Stimulated activated CD8-positive, alpha-beta memory T cell treated with anti-CD3 and anti-CD28 coated beads, Interleukin-4, amount 100 ng/mL, for 48 hours (primary cell): ENCODE results near the gene VAPB.
"Not testable (repeated sequence)": the region's sequence is repeated elsewhere in the genome, so short reads cannot be mapped to it uniquely, and the experiment has no call there.

Experiments used
- DNase-seq: peaks from one replicate; pipeline ENCODE4 v3.0.0-alpha.2; 2020

Gene VAPB, protein sequence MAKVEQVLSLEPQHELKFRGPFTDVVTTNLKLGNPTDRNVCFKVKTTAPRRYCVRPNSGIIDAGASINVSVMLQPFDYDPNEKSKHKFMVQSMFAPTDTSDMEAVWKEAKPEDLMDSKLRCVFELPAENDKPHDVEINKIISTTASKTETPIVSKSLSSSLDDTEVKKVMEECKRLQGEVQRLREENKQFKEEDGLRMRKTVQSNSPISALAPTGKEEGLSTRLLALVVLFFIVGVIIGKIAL

DNA sequence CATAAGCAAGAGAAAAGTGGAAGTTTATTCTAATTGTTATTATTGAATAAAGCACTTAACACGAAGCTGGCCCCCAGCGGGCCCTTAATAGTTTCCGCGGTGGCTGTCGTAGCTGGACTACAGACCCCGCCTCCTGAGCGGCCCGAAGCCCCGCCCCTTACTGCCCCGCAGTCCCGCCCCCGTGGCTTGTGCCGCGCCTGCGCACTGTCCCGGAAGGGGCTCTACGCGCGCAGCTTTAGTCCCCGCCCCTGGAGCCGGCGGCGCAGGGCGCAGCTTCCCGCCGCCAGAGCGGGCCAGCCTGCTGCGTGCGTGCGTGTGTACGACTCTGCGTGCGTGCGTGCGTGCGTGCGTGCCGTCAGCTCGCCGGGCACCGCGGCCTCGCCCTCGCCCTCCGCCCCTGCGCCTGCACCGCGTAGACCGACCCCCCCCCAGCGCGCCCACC is at the start of gene VAPB:
Gene VAPB, plus strand, starts transcription at position 348 of the 442 bp plus-strand sequence. CDS start 231 bp downstream, outside the sequence.
- DNase-seq, result peak; percentile 98

DNA sequence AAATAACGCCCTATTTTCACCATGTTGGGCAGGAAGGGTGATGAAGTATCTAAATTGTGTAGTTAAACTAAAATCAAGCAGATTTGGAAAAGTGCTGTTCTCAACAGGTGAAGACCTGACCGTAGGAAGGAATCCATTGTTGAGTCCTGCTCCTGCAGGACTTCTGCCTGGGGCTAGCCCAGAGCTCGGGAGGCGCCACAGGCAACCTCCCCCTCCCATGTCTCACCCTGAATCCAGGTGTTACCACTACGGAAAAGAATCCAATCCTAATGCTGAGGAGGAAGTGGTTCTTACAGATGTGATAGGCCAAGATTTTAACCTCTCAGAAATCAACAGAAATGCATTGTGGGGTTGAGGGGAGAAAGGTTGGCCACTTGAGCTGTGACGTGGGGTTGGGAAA is 49.3 kb upstream of the VAPB start:
- DNase-seq, result no peak

DNA sequence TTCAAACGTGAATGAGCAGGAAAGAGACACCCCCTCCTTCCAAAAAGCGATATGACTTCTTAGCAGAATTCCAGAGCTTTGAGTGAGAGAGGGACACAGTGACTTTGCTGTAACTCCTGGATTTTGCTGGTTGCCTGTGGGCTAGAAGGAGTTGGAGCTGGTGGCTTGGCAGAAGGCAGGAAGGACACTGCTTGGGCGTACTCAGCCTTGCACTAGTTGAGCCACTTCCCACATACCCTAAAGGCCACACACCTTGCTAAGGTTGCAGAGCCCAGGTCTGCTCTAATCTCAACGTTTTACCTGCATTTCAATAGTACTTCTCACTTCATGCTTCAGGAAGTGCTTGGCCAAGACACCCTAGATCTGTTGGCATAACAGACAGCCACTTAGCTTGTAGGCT is 48.9 kb upstream of the VAPB start:
- DNase-seq, result no peak

DNA sequence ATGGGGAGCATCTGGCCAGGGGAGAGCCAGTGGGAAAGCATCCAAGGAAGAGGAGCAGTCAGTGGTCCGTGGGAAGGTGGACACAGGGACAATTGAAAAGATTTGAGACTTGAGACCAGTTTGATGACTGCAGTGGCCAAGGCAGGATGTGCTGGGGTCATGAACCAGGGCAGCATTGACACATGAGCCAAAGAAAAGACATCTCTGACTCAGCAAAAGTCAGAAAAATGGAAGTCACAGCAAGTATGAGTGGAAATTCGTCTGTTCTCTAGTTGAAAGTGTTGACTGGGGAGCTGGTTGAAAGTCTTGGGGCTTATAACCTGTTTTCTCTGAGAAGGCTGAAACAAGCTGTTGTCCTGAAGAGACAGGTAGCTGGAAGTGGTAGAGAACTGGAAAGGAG is 48.2 kb upstream of the VAPB start:
- no peak for DNase-seq

DNA sequence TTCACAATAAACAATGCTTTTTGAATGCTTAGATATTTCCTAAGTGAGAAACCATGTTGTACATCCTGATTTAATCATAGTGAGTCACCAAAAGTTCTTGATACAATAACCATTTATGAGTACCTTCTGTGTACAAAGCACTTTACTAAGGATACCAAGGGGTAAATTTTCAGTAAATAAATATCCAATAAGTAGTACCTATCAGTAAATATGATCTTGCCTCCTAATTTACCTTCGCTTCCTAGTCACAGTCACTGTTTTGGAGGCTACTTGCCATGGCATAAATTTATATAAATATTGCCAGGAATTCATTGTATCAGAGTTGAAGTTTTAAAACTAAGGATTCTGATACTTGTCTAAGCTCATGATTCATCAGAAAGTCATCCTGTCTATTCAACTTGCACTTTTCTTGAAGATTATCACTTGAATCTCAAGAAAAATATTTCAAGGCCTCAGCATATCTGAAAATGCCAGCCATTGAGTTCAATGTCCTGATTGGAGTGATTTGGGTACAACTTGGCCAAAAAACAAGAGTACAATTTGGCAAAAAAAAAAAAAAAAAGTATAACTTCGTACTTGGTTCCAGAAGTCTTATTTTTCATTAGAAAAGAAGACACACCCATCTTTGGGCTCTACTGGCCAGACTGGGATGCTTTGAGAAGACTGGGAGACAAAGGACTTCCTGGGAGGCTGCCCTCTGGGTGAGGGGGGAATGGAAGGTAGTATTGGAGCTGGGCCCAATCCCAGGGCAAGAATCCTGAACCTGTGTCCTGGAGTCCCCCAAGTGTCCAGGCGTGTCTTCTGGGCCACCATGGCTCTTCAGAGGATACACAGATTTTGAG is 46.7 kb upstream of the VAPB start:
- DNase-seq, result no peak

DNA sequence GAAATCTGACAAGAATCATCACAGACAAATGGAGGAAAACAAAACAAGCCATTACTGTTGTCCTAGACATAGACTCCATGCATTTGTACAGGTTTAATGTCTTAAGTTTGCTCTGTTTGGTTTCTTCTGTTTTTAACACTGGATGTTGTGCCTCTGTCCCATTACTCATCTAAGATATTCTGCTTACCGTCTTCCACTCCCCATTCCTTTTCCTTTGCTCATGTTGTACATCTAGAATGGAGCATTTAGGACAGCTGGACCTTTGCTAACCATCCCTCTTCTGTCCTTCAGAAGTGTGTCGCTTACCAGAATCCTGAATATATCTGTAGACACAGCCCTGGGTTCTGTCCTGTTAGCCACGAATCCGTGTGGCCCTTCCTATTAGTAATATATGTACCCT is 44.3 kb upstream of the VAPB start:
- DNase-seq, result no peak

DNA sequence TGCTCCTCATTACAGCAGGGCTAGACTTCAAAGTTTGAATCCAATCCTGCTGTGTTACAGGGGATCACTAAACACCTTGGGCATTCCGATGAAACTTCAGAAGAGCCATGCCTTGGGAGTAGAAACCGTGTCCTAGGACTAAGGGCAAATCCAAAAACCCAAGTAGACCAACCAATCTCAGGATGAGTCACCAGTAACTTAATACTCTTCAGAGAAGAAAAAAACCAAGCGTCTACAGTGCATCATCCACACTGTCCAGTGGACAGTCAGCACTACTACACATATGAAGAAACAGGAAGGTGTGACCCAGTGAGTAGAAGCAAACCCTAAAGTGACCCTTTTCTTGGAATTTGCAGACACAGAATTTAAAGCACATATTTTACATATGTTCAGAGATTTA is 39.5 kb upstream of the VAPB start:
- no peak for DNase-seq

DNA sequence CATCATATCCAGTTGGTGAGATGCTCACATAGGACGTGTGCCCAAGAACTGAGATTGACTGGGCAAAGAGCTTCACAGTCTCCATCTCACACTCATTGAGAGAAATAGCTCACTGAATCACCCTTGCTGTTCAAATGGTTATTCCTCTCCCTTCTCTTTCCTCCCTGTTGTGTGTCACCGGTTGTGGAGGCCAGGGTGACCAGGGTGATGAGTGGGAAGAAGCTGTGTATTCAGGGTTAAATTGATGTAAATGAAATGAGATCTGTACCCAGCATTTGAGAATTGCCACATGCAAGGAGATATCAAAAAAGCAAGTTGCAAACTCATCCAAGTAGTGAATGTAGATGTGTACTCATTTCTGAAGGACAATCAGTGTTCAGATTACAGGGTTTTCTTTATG is 36.6 kb upstream of the VAPB start:
- peak; percentile 50 for DNase-seq

DNA sequence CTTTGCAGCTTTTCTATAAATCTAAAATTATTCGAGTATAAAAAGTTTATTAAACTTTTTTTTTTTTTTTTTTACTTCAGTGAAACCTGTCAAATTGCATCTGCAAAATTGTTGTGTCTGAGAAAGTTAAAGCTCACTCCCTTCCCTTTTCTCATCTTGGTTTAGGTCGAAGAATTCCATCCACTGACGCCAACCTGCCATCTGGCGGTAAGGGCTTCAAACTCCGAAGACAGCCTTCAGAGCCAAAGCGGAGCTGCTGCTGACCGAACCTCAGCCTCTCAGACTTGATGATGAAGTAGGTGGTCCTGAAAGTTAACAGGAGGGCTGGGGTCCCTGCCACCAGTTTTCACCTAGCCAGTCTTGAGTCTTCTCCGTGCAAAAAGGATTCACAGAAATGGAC is 29.6 kb upstream of the VAPB start:
- no peak for DNase-seq

DNA sequence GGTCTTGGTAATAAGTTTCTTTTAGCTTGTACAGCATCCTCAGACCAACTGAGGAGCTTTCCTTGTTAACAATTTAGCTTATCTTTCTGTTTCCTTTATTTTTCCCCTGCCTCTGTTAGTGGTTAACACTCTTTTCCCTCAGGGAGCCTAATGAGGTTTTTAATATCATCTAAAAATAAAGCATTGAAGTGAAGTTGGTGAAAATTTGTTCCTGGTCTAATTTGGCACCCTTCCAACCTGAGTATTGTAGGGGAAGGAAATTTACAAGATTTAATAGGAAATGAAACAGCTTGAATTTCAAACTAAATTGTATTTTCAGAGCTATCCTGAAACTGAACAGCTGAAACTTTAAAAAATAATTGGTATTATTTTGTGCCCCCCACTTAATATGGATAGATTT is 28.1 kb upstream of the VAPB start:
- no peak for DNase-seq

DNA sequence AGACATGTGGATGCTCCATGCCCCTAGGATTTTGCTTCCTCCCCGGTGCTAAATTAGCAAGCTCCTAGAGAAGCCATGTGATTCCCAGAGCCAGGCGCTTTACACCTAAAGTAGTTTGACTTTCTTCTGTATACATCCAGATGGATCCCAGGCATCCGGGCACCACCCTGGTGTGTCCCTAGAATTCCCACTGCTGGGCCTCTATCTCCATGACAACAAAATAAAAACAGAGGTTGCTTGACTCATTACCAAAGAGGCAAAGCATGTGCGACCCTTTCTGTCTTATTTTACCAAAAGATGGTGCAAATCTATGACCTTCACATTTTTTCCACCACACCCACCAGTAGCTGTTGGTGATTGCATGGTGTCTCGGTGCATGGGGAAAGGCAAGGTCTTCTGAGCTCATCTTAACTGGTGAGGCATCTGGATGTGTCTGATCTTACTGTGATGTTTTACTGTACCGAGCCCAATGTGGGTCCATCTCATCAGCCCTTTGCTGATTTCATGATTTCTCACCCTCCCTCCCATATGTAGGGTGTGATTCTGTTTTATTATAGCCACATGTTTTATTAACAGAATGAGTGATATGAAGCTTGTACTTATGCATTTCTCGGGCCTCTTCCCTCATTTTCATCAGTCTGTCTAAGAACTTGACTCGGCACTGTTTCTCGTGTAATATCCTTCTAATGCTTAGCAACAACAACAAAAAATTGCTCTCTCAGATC is 27.4 kb upstream of the VAPB start:
- no peak for DNase-seq

DNA sequence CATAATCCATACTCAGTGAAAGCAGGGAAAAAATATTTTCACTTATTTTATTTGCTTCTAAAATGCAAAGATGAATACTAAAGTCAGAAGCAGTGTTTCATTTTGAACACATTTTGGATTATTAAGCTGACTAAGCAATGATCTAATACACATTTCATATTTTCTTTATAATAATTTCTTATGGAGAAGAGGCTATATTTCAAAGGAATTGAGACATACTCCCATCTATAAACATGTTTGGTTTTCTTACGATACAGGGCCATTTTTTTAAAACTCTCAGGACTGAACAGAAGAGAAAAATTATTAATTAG is 26.9 kb upstream of the VAPB start:
- DNase-seq, result no peak

DNA sequence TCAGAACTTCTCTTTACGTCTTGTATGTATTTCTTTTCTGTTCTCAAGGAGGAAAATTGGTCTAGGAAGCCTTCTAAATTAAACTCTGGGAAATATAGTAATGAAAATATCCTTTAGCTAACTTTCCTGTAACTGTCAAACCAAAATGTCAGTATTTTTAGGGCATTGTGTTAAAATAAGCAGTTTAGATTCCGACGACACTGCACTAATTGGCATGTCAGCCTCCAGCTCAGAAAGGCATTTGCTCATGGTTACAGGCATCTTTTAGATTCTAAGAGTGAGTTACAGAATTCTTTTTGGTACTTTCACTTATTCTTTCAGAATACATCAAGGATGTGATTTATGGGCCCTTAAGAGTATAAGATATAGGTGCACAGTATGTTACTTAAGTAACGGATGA is 26.1 kb upstream of the VAPB start:
- no peak for DNase-seq

DNA sequence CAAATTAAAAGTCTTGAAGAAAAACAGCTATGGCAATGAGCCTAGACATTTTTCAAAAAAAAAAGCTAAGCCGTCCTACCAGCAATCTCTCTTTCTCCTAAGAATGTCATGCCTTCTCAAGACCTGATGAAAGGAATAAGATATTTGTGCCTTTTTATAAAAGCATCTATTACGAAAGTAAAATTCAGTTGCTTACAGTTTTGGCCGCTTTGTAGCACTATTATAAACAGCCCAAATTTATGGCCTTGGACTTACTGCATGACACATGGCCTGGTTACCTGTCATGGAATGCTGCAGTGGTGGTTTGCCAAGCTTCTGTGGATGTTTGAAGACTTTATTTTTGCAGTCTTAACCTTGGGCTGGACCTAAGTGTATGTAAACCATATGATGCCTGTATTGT is 22.2 kb upstream of the VAPB start:
- DNase-seq, result no peak

DNA sequence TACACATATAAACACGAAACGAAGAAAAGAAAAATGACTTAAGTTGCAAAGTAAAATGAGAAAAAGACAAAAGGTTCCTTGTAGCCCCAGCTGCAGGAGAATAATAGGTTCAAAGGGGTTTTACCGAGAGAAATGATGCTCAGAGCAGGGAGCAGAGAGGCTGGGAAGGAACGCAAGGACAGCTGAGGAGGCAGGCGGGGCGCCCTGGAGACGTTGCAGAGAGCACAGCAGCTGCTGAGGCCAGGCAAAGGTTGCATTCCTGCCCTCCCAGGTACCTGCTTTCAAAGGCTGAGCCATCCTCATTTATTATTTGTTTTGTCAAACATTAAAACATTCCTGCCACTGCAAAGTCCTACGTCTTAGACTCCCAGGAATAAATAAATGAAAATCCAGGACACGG is 16.2 kb upstream of the VAPB start:
- no peak for DNase-seq

DNA sequence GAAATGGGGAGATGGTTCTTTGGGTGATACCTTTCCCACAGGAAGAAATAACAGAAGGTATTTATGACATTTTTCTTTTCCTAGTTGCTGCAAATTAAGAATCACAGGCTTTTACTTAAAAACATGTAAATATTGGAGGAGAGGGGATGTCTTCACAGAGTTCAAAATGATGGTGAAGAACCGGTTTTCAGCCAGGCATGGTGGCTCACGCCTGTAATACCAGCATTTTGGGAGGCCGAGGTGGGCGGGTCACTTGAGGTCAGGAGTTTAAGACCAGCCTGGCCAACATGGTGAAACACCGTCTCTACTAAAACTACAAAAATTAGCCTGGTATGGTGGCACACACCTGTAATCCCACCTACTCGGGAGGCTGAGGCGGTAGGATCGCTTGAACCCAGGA is 15.7 kb upstream of the VAPB start:
- DNase-seq, result not testable (repeated sequence)

DNA sequence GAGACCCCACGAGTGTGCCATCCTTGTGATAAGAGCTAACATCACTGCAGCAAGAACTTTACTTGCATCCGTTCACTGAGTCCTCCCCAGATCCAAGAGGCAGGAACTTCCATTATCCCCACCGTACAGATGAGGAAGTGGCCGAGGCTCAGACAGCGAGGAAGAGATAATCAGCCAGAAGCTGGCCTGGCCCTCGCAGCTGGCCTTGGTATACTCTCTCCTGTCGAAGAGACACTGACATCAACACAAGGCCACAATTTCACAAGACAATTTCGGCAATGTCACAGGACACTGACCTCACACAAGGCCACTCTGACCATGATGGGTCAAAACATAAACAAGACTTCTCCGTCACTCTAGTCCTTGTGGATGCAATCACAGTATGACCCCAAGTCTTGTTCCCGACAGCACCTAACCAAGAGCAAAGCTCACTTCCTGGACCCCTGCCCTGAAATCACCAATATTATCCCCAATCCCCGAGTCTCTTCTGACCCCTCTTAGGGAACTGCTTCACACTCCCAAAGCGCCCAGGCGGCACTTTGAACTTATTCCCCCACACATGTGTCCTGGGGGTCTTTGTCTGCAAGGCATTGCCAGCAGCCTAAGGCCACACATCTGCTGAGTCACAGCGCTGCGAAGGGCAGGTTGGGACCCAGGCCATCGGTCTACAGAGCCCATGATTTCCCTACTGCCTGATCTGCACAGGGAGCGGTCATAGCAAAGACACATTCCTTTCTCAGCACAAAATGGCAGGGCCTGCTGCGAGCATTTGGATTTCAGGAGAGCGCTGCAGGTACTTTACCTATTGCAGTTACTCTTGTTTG is 14.8 kb upstream of the VAPB start:
- DNase-seq, result no peak

DNA sequence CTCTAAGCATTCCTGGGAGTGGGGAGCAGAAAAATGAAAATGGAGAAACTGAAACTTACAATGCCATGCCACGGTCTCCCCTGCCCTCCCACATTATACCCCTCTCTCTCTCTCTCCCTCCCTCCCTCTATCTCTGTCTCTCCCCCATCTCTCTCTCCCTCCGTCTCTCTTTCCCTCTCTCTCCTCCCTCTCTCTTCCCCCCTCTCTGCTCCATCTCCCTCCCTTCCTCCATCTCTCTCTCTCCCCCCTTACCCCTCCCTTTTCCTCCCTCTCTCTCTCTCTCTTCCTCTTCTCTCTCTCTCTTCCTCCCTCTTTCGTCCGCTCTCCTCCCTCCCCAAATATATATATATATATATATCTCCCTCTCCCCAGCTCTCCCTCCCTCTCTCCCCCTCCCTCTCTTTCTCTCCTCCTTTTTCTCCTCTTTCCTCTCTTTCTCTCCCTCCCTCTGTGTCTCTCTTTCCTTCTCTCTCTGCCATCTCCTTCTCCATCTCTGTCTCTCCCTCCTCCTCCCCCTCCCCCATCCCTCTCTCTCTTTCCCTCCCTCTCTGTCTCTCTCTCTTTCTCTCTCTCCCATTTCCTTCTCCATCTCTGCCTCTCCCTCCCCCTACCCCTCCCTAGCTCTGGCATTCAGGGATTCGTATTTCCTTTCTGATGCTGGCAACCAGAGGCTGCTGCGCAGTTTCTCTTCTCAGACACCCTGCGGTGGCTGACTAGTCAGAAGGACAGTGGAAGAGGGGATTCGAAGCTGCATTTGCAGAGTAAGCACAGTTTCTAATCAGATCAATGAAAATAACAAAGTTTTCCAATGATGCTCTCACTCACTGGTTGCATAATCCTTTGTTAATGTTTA is 13.9 kb upstream of the VAPB start:
- no peak for DNase-seq

DNA sequence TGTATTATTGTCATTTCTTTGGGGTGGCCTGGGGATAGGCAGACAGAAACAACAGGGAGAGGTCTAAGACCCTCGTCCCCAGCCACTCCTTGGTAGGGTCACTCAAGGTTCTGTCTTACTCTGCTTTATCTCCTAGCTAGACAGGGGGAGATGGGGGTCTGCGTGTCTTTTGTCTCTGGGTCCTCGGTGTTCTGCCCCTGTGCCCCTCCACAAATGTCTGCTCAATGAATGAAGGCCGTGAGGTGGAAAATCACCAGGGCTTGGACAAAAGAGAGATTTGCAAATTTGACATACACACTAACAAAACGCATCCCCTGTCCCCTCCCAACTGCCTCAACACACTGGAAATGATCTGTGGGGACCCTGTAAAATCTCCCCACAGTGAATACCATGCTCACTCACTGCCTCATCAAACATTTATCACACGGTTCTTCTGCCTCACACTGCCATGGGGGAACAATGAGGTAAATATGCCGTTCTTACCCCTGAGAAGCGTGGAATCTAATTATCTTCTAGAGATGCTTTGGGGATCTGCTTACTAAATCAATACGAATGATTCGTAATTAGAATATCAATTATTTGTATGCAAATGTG is 13.2 kb upstream of the VAPB start:
- no peak for DNase-seq

DNA sequence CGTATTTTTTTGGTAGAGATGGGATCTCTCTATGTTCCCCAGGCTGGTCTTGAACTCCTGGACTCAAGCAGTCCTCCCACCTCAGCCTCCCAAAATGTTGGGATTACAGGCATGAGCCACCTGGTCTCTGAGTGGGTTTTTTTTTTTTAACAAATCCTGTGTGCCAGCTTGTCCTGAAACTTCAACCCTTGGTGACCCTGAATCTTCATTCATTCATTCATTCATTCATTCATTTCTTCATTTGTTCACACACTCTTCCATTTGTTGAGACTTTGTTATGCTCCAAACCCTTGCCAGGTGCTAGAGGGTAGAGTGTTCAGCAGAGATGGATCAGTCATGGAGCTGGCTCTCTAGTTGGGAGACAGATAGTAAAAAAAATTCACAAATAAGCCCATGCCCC is 12.0 kb upstream of the VAPB start:
- no peak for DNase-seq

DNA sequence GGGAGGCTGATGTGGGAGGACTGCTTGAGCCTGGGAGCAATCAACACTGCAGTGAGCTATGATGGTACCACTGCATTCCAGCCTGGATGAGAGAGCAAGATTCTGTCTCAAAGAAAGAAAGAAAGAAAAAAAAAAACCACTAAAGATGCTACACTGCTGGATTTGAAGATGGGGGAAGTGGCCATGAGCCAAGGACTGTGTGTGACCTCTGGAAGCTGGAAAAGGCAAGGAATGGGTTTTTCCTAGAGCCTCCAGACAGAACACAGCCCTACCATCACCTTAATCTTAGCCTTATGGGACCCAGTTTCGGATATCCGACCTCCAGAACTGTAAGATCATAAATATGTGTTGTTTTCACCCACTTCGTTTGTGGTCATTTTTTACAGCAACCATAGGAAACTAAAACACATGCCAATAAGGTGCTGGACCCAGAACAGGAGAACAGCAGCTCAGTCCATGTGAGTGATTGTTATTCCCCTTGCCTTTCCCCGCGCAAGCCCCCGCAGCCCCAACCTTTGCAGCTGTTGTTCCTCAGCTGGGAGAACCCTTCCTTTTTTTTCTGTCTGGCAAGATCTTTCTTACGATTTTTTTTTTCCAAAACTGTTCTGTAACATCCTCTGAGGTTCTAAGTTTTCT is 11.1 kb upstream of the VAPB start:
- DNase-seq, result no peak
